GM04504 (cell line): Measurements from ENCODE around the gene SPRY1.
A peak's percentile ranks its signal among the peaks of the same experiment; 100 is the strongest.

ENCODE experiments used
- DNase-seq: peaks from one replicate; pipeline ENCODE4 v3.0.0-alpha.2; 2012; ENCODE audit warnings: low read depth

The SPRY1 gene

GRCh38 chr4:123380728-123381716, 15.6 kb upstream of the SPRY1 start:
- DNase-seq = no peak

GRCh38 chr4:123381996-123382395, 14.6 kb upstream of the SPRY1 start:
- no peak for DNase-seq

GRCh38 chr4:123383566-123383965, 13.0 kb upstream of the SPRY1 start:
- DNase-seq = no peak

GRCh38 chr4:123386609-123387008, 10.0 kb upstream of the SPRY1 start:
- no peak for DNase-seq

GRCh38 chr4:123390846-123391456, 5.6 kb upstream of the SPRY1 start:
- no peak for DNase-seq

GRCh38 chr4:123393721-123394120, 2.9 kb upstream of the SPRY1 start:
- no peak for DNase-seq

GRCh38 chr4:123397144-123398065, 810 bp downstream of the SPRY1 start:
- no peak for DNase-seq

- DNase-seq = no peak
Measured at GRCh38 chr4:123398066-123398852, 1.7 kb downstream of the SPRY1 start.

GRCh38 chr4:123398853-123399626, 2.4 kb downstream of the SPRY1 start:
- DNase-seq = peak; percentile 49

- no peak for DNase-seq
Measured at GRCh38 chr4:123399627-123400358, 3.2 kb downstream of the SPRY1 start.

- no peak for DNase-seq
Measured at GRCh38 chr4:123401271-123402120, 4.9 kb downstream of the SPRY1 start.

- DNase-seq = no peak
Measured at GRCh38 chr4:123402121-123402465, 5.5 kb downstream of the SPRY1 start.

GRCh38 chr4:123403080-123403604, 6.5 kb downstream of the SPRY1 start:
- DNase-seq = no peak

- DNase-seq = no peak
Measured at GRCh38 chr4:123404533-123404932, 7.9 kb downstream of the SPRY1 start.

GRCh38 chr4:123405267-123405865, 8.8 kb downstream of the SPRY1 start:
- no peak for DNase-seq

- DNase-seq = no peak
Measured at GRCh38 chr4:123406872-123407271, 10.3 kb downstream of the SPRY1 start.

- no peak for DNase-seq
Measured at GRCh38 chr4:123408471-123409084, 12.0 kb downstream of the SPRY1 start.

- no peak for DNase-seq
Measured at GRCh38 chr4:123409334-123409733, 12.7 kb downstream of the SPRY1 start.
